GM19455 (cell line): Measurements from ENCODE around the gene SETD2.
"Not testable (repeated sequence)": the region's sequence is repeated elsewhere in the genome, so short reads cannot be mapped to it uniquely, and the experiment has no call there.

Experiments used
- ATAC-seq: cut with Tn5 transposase; IDR thresholded peaks from one replicate; pipeline ENCODE4 v1.9.1; 2021; ENCODE audit not compliant: unreplicated experiment

SETD2 gene, protein sequence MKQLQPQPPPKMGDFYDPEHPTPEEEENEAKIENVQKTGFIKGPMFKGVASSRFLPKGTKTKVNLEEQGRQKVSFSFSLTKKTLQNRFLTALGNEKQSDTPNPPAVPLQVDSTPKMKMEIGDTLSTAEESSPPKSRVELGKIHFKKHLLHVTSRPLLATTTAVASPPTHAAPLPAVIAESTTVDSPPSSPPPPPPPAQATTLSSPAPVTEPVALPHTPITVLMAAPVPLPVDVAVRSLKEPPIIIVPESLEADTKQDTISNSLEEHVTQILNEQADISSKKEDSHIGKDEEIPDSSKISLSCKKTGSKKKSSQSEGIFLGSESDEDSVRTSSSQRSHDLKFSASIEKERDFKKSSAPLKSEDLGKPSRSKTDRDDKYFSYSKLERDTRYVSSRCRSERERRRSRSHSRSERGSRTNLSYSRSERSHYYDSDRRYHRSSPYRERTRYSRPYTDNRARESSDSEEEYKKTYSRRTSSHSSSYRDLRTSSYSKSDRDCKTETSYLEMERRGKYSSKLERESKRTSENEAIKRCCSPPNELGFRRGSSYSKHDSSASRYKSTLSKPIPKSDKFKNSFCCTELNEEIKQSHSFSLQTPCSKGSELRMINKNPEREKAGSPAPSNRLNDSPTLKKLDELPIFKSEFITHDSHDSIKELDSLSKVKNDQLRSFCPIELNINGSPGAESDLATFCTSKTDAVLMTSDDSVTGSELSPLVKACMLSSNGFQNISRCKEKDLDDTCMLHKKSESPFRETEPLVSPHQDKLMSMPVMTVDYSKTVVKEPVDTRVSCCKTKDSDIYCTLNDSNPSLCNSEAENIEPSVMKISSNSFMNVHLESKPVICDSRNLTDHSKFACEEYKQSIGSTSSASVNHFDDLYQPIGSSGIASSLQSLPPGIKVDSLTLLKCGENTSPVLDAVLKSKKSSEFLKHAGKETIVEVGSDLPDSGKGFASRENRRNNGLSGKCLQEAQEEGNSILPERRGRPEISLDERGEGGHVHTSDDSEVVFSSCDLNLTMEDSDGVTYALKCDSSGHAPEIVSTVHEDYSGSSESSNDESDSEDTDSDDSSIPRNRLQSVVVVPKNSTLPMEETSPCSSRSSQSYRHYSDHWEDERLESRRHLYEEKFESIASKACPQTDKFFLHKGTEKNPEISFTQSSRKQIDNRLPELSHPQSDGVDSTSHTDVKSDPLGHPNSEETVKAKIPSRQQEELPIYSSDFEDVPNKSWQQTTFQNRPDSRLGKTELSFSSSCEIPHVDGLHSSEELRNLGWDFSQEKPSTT (N-terminal part only)

GRCh38 chr3:47164007-47164881, at the start of gene SETD2:
Gene SETD2, minus strand, starts transcription at chr3:47164113. Its CDS starts 189 bp downstream, at chr3:47163924.
- ATAC-seq = peak; percentile 70

GRCh38 chr3:47210863-47211405, 47.0 kb upstream of the SETD2 start:
- ATAC-seq = no peak

DNA sequence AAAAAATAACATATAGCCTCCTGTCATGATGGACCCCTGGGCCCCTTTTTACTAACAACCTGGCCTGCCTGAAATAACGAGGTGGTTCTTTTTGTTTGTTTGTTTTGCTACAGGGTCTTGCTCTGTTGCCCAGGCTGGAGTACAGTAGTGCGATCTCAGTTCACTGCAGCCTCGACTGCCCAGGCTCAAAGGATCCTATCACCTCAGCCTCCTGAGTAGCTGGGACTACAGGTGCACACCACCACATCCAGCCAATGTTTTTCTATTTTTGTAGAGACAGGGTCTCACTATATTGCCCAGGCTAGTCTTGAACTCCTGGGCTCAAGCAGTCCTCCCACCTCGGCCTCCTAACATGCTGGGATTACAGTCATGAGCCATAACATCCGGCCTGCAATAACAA, 42.1 kb upstream of the SETD2 start:
- not testable (repeated sequence) for ATAC-seq

DNA sequence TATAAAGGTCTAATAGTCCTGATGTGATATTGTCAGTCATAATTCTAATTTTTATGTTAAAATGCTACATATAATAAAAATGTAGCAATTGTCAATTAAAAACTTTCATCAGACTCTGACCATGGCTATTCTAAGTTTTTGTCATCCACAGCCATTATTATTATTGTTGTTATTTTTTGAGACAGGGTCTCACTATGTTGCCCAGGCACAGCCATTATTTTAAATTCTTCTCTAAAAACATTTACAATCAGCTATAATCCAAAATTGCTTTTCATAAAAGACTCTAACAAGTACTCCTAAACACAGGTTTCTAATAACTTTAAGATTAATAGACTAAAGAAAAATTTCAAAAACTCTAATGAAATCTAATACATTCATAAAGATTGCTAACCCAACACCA, 41.0 kb upstream of the SETD2 start:
- no peak for ATAC-seq

DNA sequence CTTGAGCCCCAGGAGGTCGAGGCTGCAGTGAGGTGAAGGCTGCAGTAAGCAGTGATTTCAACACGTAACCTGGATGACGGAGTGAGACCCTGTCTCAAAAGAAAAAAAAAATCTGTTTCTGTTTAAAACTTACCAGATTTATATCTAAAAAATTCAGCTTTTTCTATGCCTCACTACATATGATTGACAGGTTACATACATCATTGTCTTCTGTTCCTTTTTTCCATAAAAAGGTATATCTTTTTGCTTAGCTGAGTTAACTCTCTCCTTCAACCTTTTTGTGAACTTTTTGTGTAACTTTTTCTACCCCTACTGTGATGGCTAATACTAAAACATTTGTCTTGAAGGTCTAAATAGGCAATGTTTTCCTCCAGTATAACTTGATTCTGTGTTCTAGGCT, 38.6 kb upstream of the SETD2 start:
- no peak for ATAC-seq

GRCh38 chr3:47197287-47197686, 33.4 kb upstream of the SETD2 start:
- ATAC-seq = no peak

- ATAC-seq = no peak
Measured at GRCh38 chr3:47194994-47195393, 31.1 kb upstream of the SETD2 start.

DNA sequence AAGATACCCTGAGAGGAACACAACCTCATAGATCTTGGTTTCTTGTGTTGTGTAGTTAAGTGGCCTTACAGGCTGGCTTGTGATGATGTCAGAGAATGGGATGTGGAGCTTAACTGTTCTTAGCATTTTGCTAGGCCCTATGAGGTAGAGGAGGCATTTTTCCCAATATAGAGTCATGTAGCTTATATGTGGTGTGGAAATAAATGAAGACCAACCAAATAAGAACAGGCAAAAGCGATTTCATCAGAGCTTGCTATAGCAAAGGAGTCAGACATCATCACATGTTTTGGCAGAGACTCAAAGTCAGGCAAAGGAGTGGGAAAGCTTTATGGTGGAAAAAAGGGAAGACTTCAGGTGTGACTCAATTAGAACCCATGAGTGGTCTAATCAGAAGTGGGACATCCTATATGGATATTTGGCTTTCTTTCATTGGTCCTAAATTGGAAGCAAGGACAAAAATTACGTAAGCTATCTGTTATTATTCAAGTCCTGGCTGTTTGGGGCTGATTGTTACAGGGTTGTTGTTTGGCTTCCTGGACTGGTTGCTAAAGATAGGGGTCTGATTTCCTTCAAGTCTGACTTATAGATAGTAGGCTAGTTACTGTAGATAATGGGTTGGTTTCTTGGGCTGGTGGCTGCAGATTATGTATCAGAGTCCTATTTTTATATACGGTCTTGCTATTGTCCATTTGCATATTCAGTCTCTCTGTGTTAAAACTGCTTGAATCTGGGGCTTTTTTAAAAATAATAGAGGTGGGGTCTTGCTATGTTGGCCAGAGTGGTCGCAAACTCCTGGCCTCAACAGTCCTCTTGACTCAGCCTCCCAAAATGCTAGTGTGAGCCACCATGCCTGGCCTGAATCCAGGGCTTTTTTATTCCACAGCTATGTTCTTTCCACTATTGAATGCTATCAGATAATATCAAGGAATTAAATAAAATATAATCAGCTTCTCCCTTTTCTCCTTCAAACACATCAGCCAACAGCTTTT, 30.3 kb upstream of the SETD2 start:
- ATAC-seq = no peak

DNA sequence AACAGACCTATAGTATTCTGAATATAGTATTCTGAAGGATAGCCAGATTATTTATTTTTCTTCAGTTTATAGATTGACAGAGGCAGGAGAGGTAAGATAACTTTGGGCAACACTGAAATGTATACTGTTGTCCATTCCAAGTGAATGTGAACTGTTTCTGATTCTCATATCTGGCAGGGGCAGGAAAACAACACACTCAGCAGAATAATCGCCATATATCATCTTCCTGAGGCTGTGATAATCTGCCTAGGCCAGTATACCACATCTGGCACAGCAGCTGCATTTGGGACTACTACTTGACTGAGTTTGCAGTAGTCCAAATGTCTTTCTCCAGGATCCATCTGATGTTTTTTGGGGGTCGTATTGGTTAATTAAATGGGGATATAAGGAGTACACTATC, 22.4 kb upstream of the SETD2 start:
- no peak for ATAC-seq

DNA sequence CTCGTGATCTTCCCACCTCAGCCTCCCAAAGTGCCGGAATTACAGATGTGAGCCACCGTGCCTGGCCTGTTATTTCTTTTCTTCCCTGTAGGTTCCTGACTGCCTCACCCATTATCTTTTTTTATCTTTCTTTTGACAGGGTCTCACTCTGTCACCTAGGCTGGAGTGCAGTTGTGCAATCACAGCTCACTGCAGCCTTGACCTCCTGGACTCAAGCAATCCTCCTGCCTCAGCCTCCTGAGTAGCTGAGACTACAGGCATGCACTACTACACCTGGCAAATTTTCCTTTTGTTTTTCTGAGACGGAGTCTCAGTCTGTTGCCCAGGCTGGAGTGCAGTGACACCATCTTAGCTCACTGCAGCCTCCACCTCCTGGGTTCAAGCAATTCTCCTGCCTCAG, 17.8 kb upstream of the SETD2 start:
- not testable (repeated sequence) for ATAC-seq

GRCh38 chr3:47180011-47180410, 16.1 kb upstream of the SETD2 start:
- not testable (repeated sequence) for ATAC-seq

- no peak for ATAC-seq
Measured at GRCh38 chr3:47176582-47176981, 12.7 kb upstream of the SETD2 start.

DNA sequence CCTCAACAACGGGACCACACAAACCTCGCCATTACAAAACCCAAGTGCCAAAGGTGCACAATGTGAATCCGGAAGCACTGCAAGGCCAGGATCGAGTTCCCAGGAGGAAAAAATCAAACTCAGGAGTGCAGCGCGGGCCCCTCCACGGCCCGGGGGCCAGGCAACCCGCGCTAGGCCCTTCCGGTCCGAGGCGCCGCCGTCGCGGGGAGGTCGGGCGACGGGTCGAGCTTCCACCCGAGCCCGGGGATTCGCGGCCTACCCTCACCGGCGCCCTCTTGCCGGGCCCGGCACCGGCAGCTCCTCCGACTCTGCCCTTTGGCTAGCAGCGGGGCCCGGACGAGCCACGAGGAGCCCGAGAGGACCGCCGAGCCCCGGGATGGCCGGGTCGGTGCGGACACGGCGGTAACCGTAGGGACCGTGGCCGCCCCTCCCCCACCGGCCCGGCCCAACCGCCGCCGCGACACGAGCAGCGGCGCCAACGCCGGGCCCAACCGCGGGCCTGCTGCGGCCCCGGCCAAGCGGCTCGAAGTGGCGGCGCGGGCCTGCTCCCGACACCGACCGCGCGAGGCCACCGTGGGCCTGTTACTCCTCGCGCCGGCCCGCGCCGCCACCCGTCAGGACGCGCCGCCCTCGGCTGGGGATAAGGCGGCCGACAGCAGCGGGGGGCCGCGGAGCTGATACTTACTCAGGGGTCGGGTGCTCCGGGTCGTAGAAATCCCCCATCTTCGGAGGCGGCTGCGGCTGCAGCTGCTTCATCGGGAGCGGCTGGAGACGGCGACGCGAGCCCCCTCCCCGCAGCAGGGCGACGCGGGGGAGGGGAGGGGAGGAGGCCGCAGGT, 525 bp downstream of the SETD2 start:
- peak; percentile 27 for ATAC-seq

GRCh38 chr3:47162697-47163168, 1.2 kb downstream of the SETD2 start:
- ATAC-seq = peak; percentile 2

GRCh38 chr3:47161983-47162696, 1.8 kb downstream of the SETD2 start:
- no peak for ATAC-seq

DNA sequence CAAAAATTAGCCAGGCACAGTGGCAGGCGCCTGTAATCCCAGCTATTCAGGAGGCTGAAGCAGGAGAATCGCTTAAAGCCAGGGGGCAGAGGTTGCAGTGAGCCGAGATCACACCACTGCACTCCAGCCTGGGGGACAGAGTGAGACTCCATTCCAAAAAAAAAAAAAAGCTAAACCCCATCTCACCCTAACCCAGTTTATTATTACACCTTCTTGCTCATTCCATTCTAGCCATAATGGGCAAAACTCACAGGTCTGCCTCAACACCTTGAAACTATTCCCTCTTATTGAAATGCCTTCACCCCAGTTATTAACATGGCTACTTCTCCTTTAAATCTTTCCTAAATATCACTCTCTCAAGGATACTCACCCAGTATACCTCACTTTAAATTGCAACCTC, 4.1 kb downstream of the SETD2 start:
- ATAC-seq = no peak

- no peak for ATAC-seq
Measured at GRCh38 chr3:47158208-47158607, 5.7 kb downstream of the SETD2 start.
